ENCODE measurements around the gene NUAK1.

GRCh38 chr12:106106061-106106566 lies 32.6 kb downstream of the NUAK1 start:
- no peak for TF ChIP-seq CTCF (IDR thresholded peaks at IDR 0.05; ENCODE audit: low read depth, low read length, poor library complexity, severe bottlenecking)
- no peak for TF ChIP-seq EZH2phosphoT487 (IDR thresholded peaks at IDR 0.05; ENCODE audit: borderline replicate concordance, low read length)

All from DOHH2 (cell line).